CD8-positive, alpha-beta memory T cell (primary cell): ENCODE data around the gene HEPN1. TPM values are rescaled to one million over a fixed set of nuclear protein-coding genes. Genes with fewer than 3 reads are reported as not detected.

Experiments
- CTCF ChIA-PET: fragments of 350-600 bp; sonication (Branson Sonifier 250); formaldehyde crosslinking; loops from one replicate; lab custom pipeline; 2021; ENCODE audit warnings: antibody characterized with exemption; lab: Charles Lee
- POLR2A ChIA-PET: fragments of 350-600 bp; sonication (Branson Sonifier 250); formaldehyde crosslinking; loops from one replicate; lab custom pipeline; 2021; ENCODE audit warnings: antibody characterized with exemption; lab: Charles Lee
- DNase-seq, 5 donors: peaks; one replicate each; pipeline versions ENCODE4 v3.0.0 to v3.0.0-alpha.2; 2020 to 2022; ENCODE audit warnings: mixed read lengths in 1 of 5
- H3K27ac ChIP-seq: one replicate; pipeline ENCODE4 v1.7.0; 2013; ENCODE audit warnings: low read depth, mild to moderate bottlenecking, low read length, moderate library complexity
- H3K27me3 ChIP-seq: 2 replicates; pipeline ENCODE4 v1.7.0; 2013; ENCODE audit warnings: low read length, mild to moderate bottlenecking; ENCODE audit not compliant: insufficient read depth, poor library complexity, severe bottlenecking
- H3K36me3 ChIP-seq: 2 replicates; pipeline ENCODE4 v1.7.0; 2013; ENCODE audit warnings: mild to moderate bottlenecking, low read length, moderate library complexity; ENCODE audit not compliant: insufficient read depth
- H3K4me1 ChIP-seq: 2 replicates; pipeline ENCODE4 v1.7.0; 2013; ENCODE audit warnings: mild to moderate bottlenecking, low read length, moderate library complexity; ENCODE audit not compliant: insufficient read depth
- H3K4me3 ChIP-seq: 2 replicates; pipeline ENCODE4 v1.7.0; 2013; ENCODE audit warnings: mild to moderate bottlenecking, low read length
- H3K9me3 ChIP-seq: 2 replicates; pipeline ENCODE4 v1.7.0; 2013; ENCODE audit warnings: mild to moderate bottlenecking, low read length
- H3K27ac Mint-ChIP-seq, 8 donors: one replicate each; pipeline ENCODE4 v1.8.0; 2020 to 2021; ENCODE audit warnings: mixed read lengths in 8 of 8, mild to moderate bottlenecking in 6 of 8, inconsistent platforms in 3 of 8, moderate library complexity in 3 of 8
- H3K27me3 Mint-ChIP-seq, 2 donors: one replicate each; pipeline ENCODE4 v1.8.0; 2020 to 2021; ENCODE audit warnings: mixed read lengths in 2 of 2, mild to moderate bottlenecking in 1 of 2, moderate library complexity in 1 of 2
- H3K36me3 Mint-ChIP-seq, 3 donors: one replicate each; pipeline ENCODE4 v1.8.0; 2020 to 2021; ENCODE audit warnings: mixed read lengths in 3 of 3, inconsistent platforms in 1 of 3, mild to moderate bottlenecking in 1 of 3
- H3K4me1 Mint-ChIP-seq, 3 donors: one replicate each; pipeline ENCODE4 v1.8.0; 2020 to 2021; ENCODE audit warnings: mixed read lengths in 3 of 3, inconsistent platforms in 1 of 3, mild to moderate bottlenecking in 1 of 3
- H3K4me3 Mint-ChIP-seq, 7 donors: one replicate each; pipeline ENCODE4 v1.8.0; 2020 to 2021; ENCODE audit warnings: mixed read lengths in 7 of 7, mild to moderate bottlenecking in 6 of 7, moderate library complexity in 4 of 7, inconsistent platforms in 2 of 7
- H3K9me3 Mint-ChIP-seq, 5 donors: one replicate each; pipeline ENCODE4 v1.8.0; 2020 to 2022; ENCODE audit warnings: mixed read lengths in 5 of 5, mild to moderate bottlenecking in 3 of 5, moderate library complexity in 2 of 5, inconsistent platforms in 1 of 5
- polyA plus RNA-seq: library from polyadenylated mRNA; unstranded; fragments of 300-500 nt; fragmentation: Illumina TruSeq; gene quantifications from one replicate; pipeline ENCODE4 v1.2.3, GENCODE V29; 2021
- total RNA-seq, 2 experiments: library from RNA; stranded (reverse); gene quantifications; one replicate each; pipeline ENCODE4 v1.2.3, GENCODE V29; 2021

Gene HEPN1
- total and polyA plus RNA-seq, 3 experiments from 2014 or later: not detected

DNA sequence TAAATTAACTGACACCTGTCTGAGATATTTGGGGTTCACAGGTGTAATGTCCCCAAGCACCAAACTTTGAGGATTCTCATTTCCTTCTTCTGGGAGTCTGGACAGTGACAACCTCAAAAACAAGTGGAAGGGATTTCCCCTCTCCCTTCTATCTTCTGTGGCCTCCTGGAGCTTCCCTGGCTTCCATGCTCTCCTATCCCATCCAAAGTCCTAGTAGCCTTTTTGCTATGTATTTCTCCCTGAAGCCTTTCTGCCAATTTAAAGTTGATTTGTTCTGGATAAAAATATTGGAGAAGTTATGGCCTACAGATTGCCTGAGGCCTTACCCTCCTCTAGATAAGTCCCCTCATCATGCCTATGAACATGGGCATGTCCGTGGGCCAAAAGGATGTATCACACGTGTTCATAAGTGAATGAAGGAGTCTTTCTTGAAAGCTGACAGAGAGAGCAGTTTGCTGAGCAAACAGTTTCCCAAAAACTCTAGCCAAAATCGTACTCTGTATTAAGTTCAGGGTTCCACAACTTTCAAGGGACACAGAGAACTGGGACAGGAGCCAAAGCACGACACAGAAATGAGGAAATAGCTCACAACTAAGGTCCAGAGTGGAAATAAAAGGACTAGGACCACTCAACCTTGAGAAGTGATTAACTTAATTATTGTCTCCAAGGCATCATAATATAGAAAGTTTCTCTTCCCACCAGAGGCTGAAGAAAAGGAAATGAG, 10.1 kb downstream of the HEPN1 start:
- Mint-ChIP-seq H3K36me3 (no peaks in the 10 kb centered on the region), H3K4me3 (no peak overlapping the region), H3K27me3 (peaks cover 0 to 3% of the 10 kb centered on the region in 2 donors), H3K4me1 (peaks cover 0 to 12% (median 4%) of the 10 kb centered on the region in 3 donors), H3K9me3 (no peaks in the 10 kb centered on the region), H3K27ac (no peak overlapping the region)
- Histone ChIP-seq H3K4me1 (no peaks in the 10 kb centered on the region), H3K9me3 (no peaks in the 10 kb centered on the region), H3K27me3 (no peaks in the 10 kb centered on the region), H3K36me3 (no peaks in the 10 kb centered on the region), H3K27ac (no peak overlapping the region), H3K4me3 (no peak overlapping the region)
- no peak for DNase-seq
- ChIA-PET CTCF (no interaction called here), POLR2A (no interaction called here)

DNA sequence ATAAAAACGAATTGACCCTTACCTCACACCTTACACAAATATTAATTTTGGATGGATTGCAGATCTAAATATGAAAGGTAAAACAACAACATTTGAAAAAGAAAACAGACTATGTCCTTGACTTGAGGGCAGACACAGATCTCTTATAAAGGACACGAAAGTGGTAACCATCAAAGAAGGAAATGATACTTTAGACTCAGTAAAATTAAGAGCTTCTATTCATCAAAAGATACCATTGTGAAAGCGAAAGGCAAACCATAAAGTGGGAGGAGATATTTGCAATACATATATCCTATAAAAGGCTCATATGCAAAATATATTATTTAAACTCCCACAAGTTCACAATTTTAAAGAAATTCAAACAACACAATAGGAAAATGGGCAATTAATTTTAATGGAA, 11.7 kb downstream of the HEPN1 start:
- no peak for DNase-seq
- POLR2A ChIA-PET: no interaction called here
- no peak overlapping the region for H3K4me3 ChIP-seq
- Mint-ChIP-seq H3K27me3 (peaks cover 0 to 5% of the 10 kb centered on the region in 2 donors), H3K4me3 (no peak overlapping the region), H3K4me1 (peaks cover 0 to 9% (median 4%) of the 10 kb centered on the region in 3 donors), H3K27ac (peak overlapping the region in 1 of 8 donors; percentile 24), H3K36me3 (no peaks in the 10 kb centered on the region), H3K9me3 (no peaks in the 10 kb centered on the region)
- no peak overlapping the region for H3K27ac ChIP-seq
- no peaks in the 10 kb centered on the region for H3K36me3 ChIP-seq
- no peaks in the 10 kb centered on the region for H3K27me3 ChIP-seq
- CTCF ChIA-PET: interaction anchor here (1.4 kb wide), 1 partner anchor 19 kb away, joined by 4 read pairs; no protein-coding TSS in a partner anchor
- no peaks in the 10 kb centered on the region for H3K9me3 ChIP-seq
- no peaks in the 10 kb centered on the region for H3K4me1 ChIP-seq

- H3K4me3 ChIP-seq: no peak overlapping the region
- no peaks in the 10 kb centered on the region for H3K4me1 ChIP-seq
- H3K36me3 ChIP-seq: no peaks in the 10 kb centered on the region
- ChIA-PET POLR2A (no interaction called here), CTCF (interaction anchor here (1.2 to 1.5 kb wide), 2 partner anchors 15 to 59 kb away, joined by 3 to 6 read pairs; no protein-coding TSS in a partner anchor)
- peaks cover 0 to 9% (median 4%) of the 10 kb centered on the region in 3 donors for H3K4me1 Mint-ChIP-seq
- H3K27ac ChIP-seq: no peak overlapping the region
- H3K27ac Mint-ChIP-seq: no peak overlapping the region
- no peaks in the 10 kb centered on the region for H3K36me3 Mint-ChIP-seq
- no peaks in the 10 kb centered on the region for H3K27me3 ChIP-seq
- H3K4me3 Mint-ChIP-seq: no peak overlapping the region
- H3K9me3 ChIP-seq: no peaks in the 10 kb centered on the region
- no peaks in the 10 kb centered on the region for H3K9me3 Mint-ChIP-seq
- H3K27me3 Mint-ChIP-seq: peaks cover 7 to 26% of the 10 kb centered on the region in 2 donors
- DNase-seq: no peak
Measured at GRCh38 chr11:124934862-124935547, 16.0 kb downstream of the HEPN1 start.

DNA sequence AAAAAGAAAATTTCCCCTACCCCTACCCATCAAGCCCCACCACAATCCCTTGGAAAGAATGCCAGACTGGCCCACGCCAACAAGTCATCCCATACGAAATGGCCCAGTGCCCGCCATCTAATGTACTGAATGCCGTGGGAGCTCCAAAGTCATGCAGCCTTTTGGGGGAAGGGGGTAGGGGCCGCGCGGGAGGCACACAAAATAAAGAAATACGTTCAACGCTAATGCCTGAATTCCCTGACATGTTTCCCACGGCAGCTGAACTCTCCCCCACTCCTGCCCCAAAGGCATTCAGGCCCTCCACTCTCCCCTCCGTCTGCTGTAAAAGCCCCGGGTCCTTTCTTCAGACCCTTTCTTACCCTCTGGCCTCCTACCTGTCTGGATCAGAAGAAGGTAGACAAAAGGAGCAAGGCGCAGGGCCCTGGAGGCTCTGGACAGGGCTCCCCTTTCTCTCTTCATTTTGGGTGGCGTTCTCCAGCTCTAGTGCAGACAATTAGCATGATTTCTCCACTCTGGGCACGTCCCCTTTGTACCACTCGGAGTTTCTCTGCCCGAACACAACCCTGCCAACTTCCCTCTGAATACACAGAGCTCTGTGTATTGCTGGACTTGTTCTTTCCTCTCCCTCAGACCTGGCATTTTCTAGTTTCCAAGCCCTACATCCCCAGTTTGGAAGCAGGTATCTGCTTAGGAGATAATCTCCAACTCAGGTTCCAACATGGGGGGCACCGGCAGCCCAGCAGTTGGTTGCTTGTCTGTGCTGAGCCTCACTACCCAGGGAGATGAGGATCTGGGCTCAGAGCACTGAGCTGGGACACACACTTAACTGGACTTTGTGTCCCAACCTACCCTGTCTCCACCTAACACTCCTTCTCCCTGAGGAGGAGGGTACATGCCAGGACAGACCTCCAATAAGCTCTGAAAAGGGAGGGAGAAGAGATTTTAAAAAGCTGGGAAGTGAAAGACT, 16.8 kb downstream of the HEPN1 start, which contains the start of gene HEPACAM:
Gene HEPACAM, minus strand, starts transcription at position 500 of the 967 bp plus-strand sequence. Its CDS starts 41 bp downstream, at position 459.
- H3K4me1 ChIP-seq: no peaks in the 10 kb centered on the region
- H3K36me3 Mint-ChIP-seq: no peaks in the 10 kb centered on the region

DNA sequence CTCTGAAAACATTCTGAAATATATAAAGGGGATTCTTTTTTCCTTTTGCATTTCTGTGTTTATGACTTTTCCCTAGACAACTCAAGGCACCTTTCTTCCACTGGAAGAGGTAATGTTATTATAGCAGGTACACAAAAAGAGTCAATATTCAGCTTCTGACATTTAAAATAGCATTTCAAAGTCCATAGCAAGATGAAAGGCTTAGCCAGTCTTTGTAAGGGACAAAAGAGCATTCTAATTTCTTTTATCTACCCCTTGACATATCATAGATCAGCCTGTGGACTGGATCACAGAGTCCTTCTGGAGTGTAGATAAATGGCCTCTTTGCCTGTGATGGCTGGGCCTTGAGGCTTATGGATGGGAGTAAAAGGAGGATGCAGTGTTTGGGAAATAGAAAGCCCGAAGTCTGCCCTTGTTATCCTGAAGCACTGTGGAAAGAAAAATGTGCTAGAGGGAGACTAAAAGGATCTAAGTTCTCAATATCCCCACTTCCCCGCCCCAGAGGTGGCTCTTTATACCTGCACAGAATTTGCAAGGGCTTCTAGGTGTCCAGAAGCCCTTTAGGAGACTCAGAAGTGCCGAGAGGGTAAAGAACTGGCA, 18.4 kb downstream of the HEPN1 start:
- no peak overlapping the region for H3K27ac ChIP-seq
- Mint-ChIP-seq H3K9me3 (no peaks in the 10 kb centered on the region), H3K4me1 (no peaks in the 10 kb centered on the region), H3K36me3 (no peaks in the 10 kb centered on the region), H3K27ac (peak overlapping the region in 1 of 8 donors; percentile 38), H3K27me3 (peaks cover 7 to 28% of the 10 kb centered on the region in 2 donors), H3K4me3 (no peak overlapping the region)
- no peaks in the 10 kb centered on the region for H3K9me3 ChIP-seq
- POLR2A ChIA-PET: no interaction called here
- no peak for DNase-seq
- H3K27me3 ChIP-seq: no peaks in the 10 kb centered on the region
- CTCF ChIA-PET: interaction anchor here (0.9 to 1.2 kb wide), 2 partner anchors 17 to 409 kb away, joined by 3 read pairs; partner anchors contain the start of gene CCDC15
- H3K36me3 ChIP-seq: no peaks in the 10 kb centered on the region
- no peak overlapping the region for H3K4me3 ChIP-seq
- H3K4me1 ChIP-seq: no peaks in the 10 kb centered on the region

More for the DNA sequence above, 16.8 kb downstream of the HEPN1 start, which contains the start of gene HEPACAM:
- DNase-seq: no peak
- Mint-ChIP-seq H3K9me3 (no peaks in the 10 kb centered on the region), H3K4me3 (no peak within 1 kb of the TSS), H3K27ac (peak within 1 kb of the TSS in 1 of 8 donors; percentile 77), H3K4me1 (peaks cover 0 to 2% (median 0%) of the 10 kb centered on the region in 3 donors), H3K27me3 (peaks cover 7 to 28% of the 10 kb centered on the region in 2 donors)
- Histone ChIP-seq H3K36me3 (no peaks in the 10 kb centered on the region), H3K9me3 (no peaks in the 10 kb centered on the region), H3K27ac (no peak within 1 kb of the TSS), H3K27me3 (no peaks in the 10 kb centered on the region), H3K4me3 (no peak within 1 kb of the TSS)
- ChIA-PET CTCF (interaction anchor here (0.5 to 1.5 kb wide), 3 partner anchors 15 to 61 kb away, joined by 3 to 6 read pairs (median 3); no protein-coding TSS in a partner anchor), POLR2A (no interaction called here)

GRCh38 chr11:124938206-124938765, 19.2 kb downstream of the HEPN1 start:
- peaks cover 7 to 28% of the 10 kb centered on the region in 2 donors for H3K27me3 Mint-ChIP-seq
- H3K36me3 ChIP-seq: no peaks in the 10 kb centered on the region
- ChIA-PET CTCF (interaction anchor here (1.2 kb wide), 1 partner anchor 16 kb away, joined by 3 read pairs; the partner anchor contains the start of gene CCDC15), POLR2A (no interaction called here)
- H3K27me3 ChIP-seq: no peaks in the 10 kb centered on the region
- no peak overlapping the region for H3K27ac ChIP-seq
- no peak for DNase-seq
- H3K9me3 Mint-ChIP-seq: no peaks in the 10 kb centered on the region
- H3K27ac Mint-ChIP-seq: peak overlapping the region in 2 of 8 donors; percentile 9 to 75
- H3K9me3 ChIP-seq: no peaks in the 10 kb centered on the region
- H3K4me3 ChIP-seq: no peak overlapping the region
- no peaks in the 10 kb centered on the region for H3K36me3 Mint-ChIP-seq
- H3K4me3 Mint-ChIP-seq: no peak overlapping the region
- H3K4me1 ChIP-seq: peaks cover 8% of the 10 kb centered on the region
- H3K4me1 Mint-ChIP-seq: peaks cover 0 to 2% (median 2%) of the 10 kb centered on the region in 3 donors

DNA sequence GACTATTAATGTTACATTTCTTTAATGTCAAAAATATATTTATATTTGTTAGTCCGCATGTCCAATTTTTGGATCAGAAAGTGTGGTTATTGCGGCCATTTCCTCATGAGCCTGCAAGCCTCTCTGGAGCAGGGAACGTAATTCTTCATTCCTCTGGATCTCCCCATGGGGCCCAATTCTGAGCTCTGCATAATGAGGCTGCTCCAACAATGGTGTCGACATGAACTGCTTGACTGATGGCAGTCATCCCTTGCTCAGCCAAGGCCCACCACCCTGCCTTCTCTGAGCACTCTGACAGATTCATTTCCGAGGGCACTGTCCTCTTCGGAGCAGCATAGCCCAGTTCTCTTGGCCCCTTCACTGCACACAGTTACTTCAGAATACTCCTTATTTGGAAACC, 19.9 kb downstream of the HEPN1 start:
- no peaks in the 10 kb centered on the region for H3K9me3 Mint-ChIP-seq
- H3K27ac Mint-ChIP-seq: no peak overlapping the region
- Histone ChIP-seq H3K27me3 (no peaks in the 10 kb centered on the region), H3K27ac (no peak overlapping the region), H3K4me1 (peaks cover 14% of the 10 kb centered on the region), H3K9me3 (no peaks in the 10 kb centered on the region), H3K36me3 (no peaks in the 10 kb centered on the region), H3K4me3 (no peak overlapping the region)
- ChIA-PET CTCF (no interaction called here), POLR2A (no interaction called here)
- no peak overlapping the region for H3K4me3 Mint-ChIP-seq
- H3K36me3 Mint-ChIP-seq: no peaks in the 10 kb centered on the region
- no peak for DNase-seq
- peaks cover 7 to 28% of the 10 kb centered on the region in 2 donors for H3K27me3 Mint-ChIP-seq
- peaks cover 6 to 9% (median 8%) of the 10 kb centered on the region in 3 donors for H3K4me1 Mint-ChIP-seq
